ENCODE results near the gene GTF3C1.

GRCh38 chr16:27531826-27532800 is 17.6 kb downstream of the GTF3C1 start:
- TF ChIP-seq POLR2A (IDR thresholded peaks at IDR 0.05; ENCODE audit: low read depth, low read length) = no peak
- no peak for TF ChIP-seq POLR2AphosphoS5 (IDR thresholded peaks at IDR 0.05; ENCODE audit: low read depth, low read length)
- TF ChIP-seq TAF1 (IDR thresholded peaks at IDR 0.05; ENCODE audit: low read depth, low read length) = no peak
- no peak for TF ChIP-seq SPI1 (IDR thresholded peaks at IDR 0.05; ENCODE audit: low read depth, low read length)
- TF ChIP-seq PAX5 (IDR thresholded peaks at IDR 0.05; ENCODE audit: insufficient read depth, low read length, severe bottlenecking) = no peak
